ENCODE results near the gene GNG3. TPM values are rescaled to one million over a fixed set of nuclear protein-coding genes. Genes with fewer than 3 reads are reported as not detected.
"Not testable (repeated sequence)": the region's sequence is repeated elsewhere in the genome, so short reads cannot be mapped to it uniquely, and the experiment has no call there.

The GNG3 gene
- total RNA-seq, 2 experiments from 2014 or later = not detected

GRCh38 chr11:62694455-62695167, 12.9 kb upstream of the GNG3 start:
- peak; percentile 88 for ATAC-seq
- Mint-ChIP-seq H3K27ac (no peak overlapping the region), H3K36me3 (peaks cover 6% of the 10 kb centered on the region), H3K4me1 (peaks cover 5% of the 10 kb centered on the region), H3K27me3 (no peaks in the 10 kb centered on the region), H3K9me3 (ENCODE audit: low read depth) (no peaks in the 10 kb centered on the region), H3K4me3 (no peak overlapping the region)
- DNase-seq = peak; percentile 85
- CTCF ChIA-PET = interaction anchor here (0.6 to 5.5 kb wide), 46 partner anchors 9 to 313 kb away, joined by 3 to 44 read pairs (median 4); partner anchors contain the start of genes BSCL2, C11orf98, CSKMT and EEF1G

- CTCF ChIA-PET = interaction anchor here (0.7 to 6.2 kb wide), 4 partner anchors 10 to 1163 kb away, joined by 3 to 44 read pairs (median 8); partner anchors contain the start of gene LRRN4CL
- H3K4me1 Mint-ChIP-seq = peaks cover 25% of the 10 kb centered on the region
- no peak for ATAC-seq
- H3K9me3 Mint-ChIP-seq (ENCODE audit: low read depth) = no peaks in the 10 kb centered on the region
- H3K27ac Mint-ChIP-seq = peak overlapping the region; percentile 16
- peaks cover 15% of the 10 kb centered on the region for H3K36me3 Mint-ChIP-seq
- H3K27me3 Mint-ChIP-seq = no peaks in the 10 kb centered on the region
- no peak for DNase-seq
- no peak overlapping the region for H3K4me3 Mint-ChIP-seq
These were observed 5.2 kb upstream of the GNG3 start for GRCh38 chr11:62702246-62702645.

- peaks cover 15% of the 10 kb centered on the region for H3K36me3 Mint-ChIP-seq
- H3K9me3 Mint-ChIP-seq (ENCODE audit: low read depth); H3K27me3 Mint-ChIP-seq; ATAC-seq; DNase-seq; H3K4me3 Mint-ChIP-seq; H3K27ac Mint-ChIP-seq: not testable (repeated sequence)
- CTCF ChIA-PET = interaction anchor here (1.1 to 6.2 kb wide), 3 partner anchors 12 to 279 kb away, joined by 3 to 44 read pairs (median 14); partner anchors contain the start of gene LRRN4CL
- peaks cover 40% of the 10 kb centered on the region for H3K4me1 Mint-ChIP-seq
These were observed 3.6 kb upstream of the GNG3 start for GRCh38 chr11:62703921-62704320.

- ATAC-seq (no peak), DNase-seq (no peak)
- Mint-ChIP-seq H3K9me3 (ENCODE audit: low read depth) (no peaks in the 10 kb centered on the region), H3K27me3 (no peaks in the 10 kb centered on the region), H3K27ac (peak overlapping the region; percentile 74), H3K36me3 (peaks cover 19% of the 10 kb centered on the region), H3K4me3 (peak overlapping the region; percentile 88), H3K4me1 (peaks cover 47% of the 10 kb centered on the region)
- CTCF ChIA-PET = interaction anchor here (0.8 to 6.2 kb wide), 10 partner anchors 10 to 312 kb away, joined by 3 to 44 read pairs (median 5); partner anchors contain the start of genes C11orf98, CSKMT, LRRN4CL and TMEM179B
These were observed 2.1 kb upstream of the GNG3 start for GRCh38 chr11:62705413-62705812.

GRCh38 chr11:62705880-62706849, 1.3 kb upstream of the GNG3 start:
- peak overlapping the region; percentile 88 for H3K4me3 Mint-ChIP-seq
- peaks cover 20% of the 10 kb centered on the region for H3K36me3 Mint-ChIP-seq
- H3K27me3 Mint-ChIP-seq = no peaks in the 10 kb centered on the region
- DNase-seq (peak; percentile 96), ATAC-seq (peak; percentile 76)
- H3K27ac Mint-ChIP-seq = peak overlapping the region; percentile 74
- CTCF ChIA-PET = interaction anchor here (0.6 to 6.2 kb wide), 15 partner anchors 9 to 313 kb away, joined by 3 to 44 read pairs (median 4); partner anchors contain the start of genes C11orf98, CSKMT, LRRN4CL and SLC3A2
- peaks cover 51% of the 10 kb centered on the region for H3K4me1 Mint-ChIP-seq
- no peaks in the 10 kb centered on the region for H3K9me3 Mint-ChIP-seq (ENCODE audit: low read depth)

- peaks cover 54% of the 10 kb centered on the region for H3K4me1 Mint-ChIP-seq
- ATAC-seq (no peak), DNase-seq (no peak)
- H3K4me3 Mint-ChIP-seq = peak overlapping the region; percentile 88
- no peaks in the 10 kb centered on the region for H3K9me3 Mint-ChIP-seq (ENCODE audit: low read depth)
- no peaks in the 10 kb centered on the region for H3K27me3 Mint-ChIP-seq
- H3K36me3 Mint-ChIP-seq = peaks cover 18% of the 10 kb centered on the region
- CTCF ChIA-PET = interaction anchor here (0.9 to 6.2 kb wide), 9 partner anchors 9 to 95 kb away, joined by 3 to 44 read pairs (median 4); partner anchors contain the start of genes LRRN4CL, TMEM179B and ZBTB3
- H3K27ac Mint-ChIP-seq = peak overlapping the region; percentile 73
These were observed 627 bp upstream of the GNG3 start for GRCh38 chr11:62706850-62707247.

- DNase-seq (peak; percentile 43), ATAC-seq (no peak)
- H3K4me1 Mint-ChIP-seq = peaks cover 62% of the 10 kb centered on the region
- H3K27me3 Mint-ChIP-seq = no peaks in the 10 kb centered on the region
- H3K27ac Mint-ChIP-seq = peak overlapping the region; percentile 99
- no peaks in the 10 kb centered on the region for H3K9me3 Mint-ChIP-seq (ENCODE audit: low read depth)
- peak overlapping the region; percentile 94 for H3K4me3 Mint-ChIP-seq
- H3K36me3 Mint-ChIP-seq = peaks cover 22% of the 10 kb centered on the region
- CTCF ChIA-PET = interaction anchor here (1.0 to 1.7 kb wide), 9 partner anchors 14 to 284 kb away, joined by 3 to 10 read pairs (median 3); partner anchors contain the start of genes EML3, MTA2, TMEM179B and TUT1
These were observed 916 bp downstream of the GNG3 start for GRCh38 chr11:62708392-62708791.

GRCh38 chr11:62708793-62709192, 1.3 kb downstream of the GNG3 start:
- H3K4me3 Mint-ChIP-seq = peak overlapping the region; percentile 94
- no peaks in the 10 kb centered on the region for H3K9me3 Mint-ChIP-seq (ENCODE audit: low read depth)
- ATAC-seq = peak; percentile 23

GRCh38 chr11:62709247-62710000, 1.9 kb downstream of the GNG3 start:
- ATAC-seq (peak; percentile 78), DNase-seq (peak; percentile 99)
- peak overlapping the region; percentile 94 for H3K4me3 Mint-ChIP-seq
- H3K9me3 Mint-ChIP-seq (ENCODE audit: low read depth) = no peaks in the 10 kb centered on the region
- H3K4me1 Mint-ChIP-seq = peaks cover 73% of the 10 kb centered on the region
- H3K27ac Mint-ChIP-seq = peak overlapping the region; percentile 99
- no peaks in the 10 kb centered on the region for H3K27me3 Mint-ChIP-seq
- H3K36me3 Mint-ChIP-seq = peaks cover 30% of the 10 kb centered on the region
- CTCF ChIA-PET = interaction anchor here (0.9 to 3.0 kb wide), 9 partner anchors 9 to 285 kb away, joined by 3 to 10 read pairs (median 4); partner anchors contain the start of genes HNRNPUL2, MTA2 and TUT1

More at GRCh38 chr11:62708793-62709192, 1.3 kb downstream of the GNG3 start:
- peaks cover 26% of the 10 kb centered on the region for H3K36me3 Mint-ChIP-seq
- peak overlapping the region; percentile 99 for H3K27ac Mint-ChIP-seq
- no peaks in the 10 kb centered on the region for H3K27me3 Mint-ChIP-seq
- H3K4me1 Mint-ChIP-seq = peaks cover 66% of the 10 kb centered on the region
- CTCF ChIA-PET = interaction anchor here (0.9 to 3.0 kb wide), 9 partner anchors 10 to 284 kb away, joined by 3 to 10 read pairs (median 5); partner anchors contain the start of genes HNRNPUL2, MTA2, TMEM179B and TUT1
- peak; percentile 77 for DNase-seq

GRCh38 chr11:62710001-62710345, 2.5 kb downstream of the GNG3 start:
- CTCF ChIA-PET = interaction anchor here (0.7 to 3.0 kb wide), 8 partner anchors 9 to 285 kb away, joined by 3 to 10 read pairs (median 4); partner anchors contain the start of genes HNRNPUL2, POLR2G and TUT1
- ATAC-seq (peak; percentile 5), DNase-seq (peak; percentile 60)
- no peaks in the 10 kb centered on the region for H3K27me3 Mint-ChIP-seq
- H3K36me3 Mint-ChIP-seq = peaks cover 34% of the 10 kb centered on the region
- peak overlapping the region; percentile 99 for H3K27ac Mint-ChIP-seq
- no peaks in the 10 kb centered on the region for H3K9me3 Mint-ChIP-seq (ENCODE audit: low read depth)
- H3K4me1 Mint-ChIP-seq = peaks cover 77% of the 10 kb centered on the region
- H3K4me3 Mint-ChIP-seq = peak overlapping the region; percentile 94

GRCh38 chr11:62712276-62712812, 4.9 kb downstream of the GNG3 start:
- H3K27me3 Mint-ChIP-seq = no peaks in the 10 kb centered on the region
- H3K36me3 Mint-ChIP-seq = peaks cover 56% of the 10 kb centered on the region
- DNase-seq (no peak), ATAC-seq (no peak)
- H3K27ac Mint-ChIP-seq = peak overlapping the region; percentile 92
- H3K4me3 Mint-ChIP-seq = peak overlapping the region; percentile 53
- H3K4me1 Mint-ChIP-seq = peaks cover 76% of the 10 kb centered on the region
- CTCF ChIA-PET = interaction anchor here (1.0 to 1.5 kb wide), 4 partner anchors 10 to 169 kb away, joined by 3 read pairs; no protein-coding TSS in a partner anchor
- no peaks in the 10 kb centered on the region for H3K9me3 Mint-ChIP-seq (ENCODE audit: low read depth)

- Mint-ChIP-seq H3K4me3 (peak overlapping the region; percentile 53), H3K36me3 (peaks cover 60% of the 10 kb centered on the region), H3K4me1 (peaks cover 79% of the 10 kb centered on the region), H3K27me3 (no peaks in the 10 kb centered on the region), H3K9me3 (ENCODE audit: low read depth) (no peaks in the 10 kb centered on the region), H3K27ac (peak overlapping the region; percentile 92)
- CTCF ChIA-PET = interaction anchor here (1.0 to 1.5 kb wide), 2 partner anchors 57 to 101 kb away, joined by 3 read pairs; no protein-coding TSS in a partner anchor
- DNase-seq = no peak
- ATAC-seq = no peak
These were observed 5.4 kb downstream of the GNG3 start for GRCh38 chr11:62712861-62713260.
